GM18870 (cell line): Measurements from ENCODE around the gene CLRN3.
A peak's percentile ranks its signal among the peaks of the same experiment; 100 is the strongest.

Source experiments
- ATAC-seq: cut with Tn5 transposase; IDR thresholded peaks from one replicate; pipeline ENCODE4 v1.9.1; 2021; ENCODE audit warnings: moderate library complexity; ENCODE audit not compliant: unreplicated experiment

Gene CLRN3

GRCh38 chr10:127875916-127876315 lies 16.8 kb downstream of the CLRN3 start:
- ATAC-seq: no peak

GRCh38 chr10:127875449-127875765 lies 17.3 kb downstream of the CLRN3 start:
- ATAC-seq: no peak

DNA sequence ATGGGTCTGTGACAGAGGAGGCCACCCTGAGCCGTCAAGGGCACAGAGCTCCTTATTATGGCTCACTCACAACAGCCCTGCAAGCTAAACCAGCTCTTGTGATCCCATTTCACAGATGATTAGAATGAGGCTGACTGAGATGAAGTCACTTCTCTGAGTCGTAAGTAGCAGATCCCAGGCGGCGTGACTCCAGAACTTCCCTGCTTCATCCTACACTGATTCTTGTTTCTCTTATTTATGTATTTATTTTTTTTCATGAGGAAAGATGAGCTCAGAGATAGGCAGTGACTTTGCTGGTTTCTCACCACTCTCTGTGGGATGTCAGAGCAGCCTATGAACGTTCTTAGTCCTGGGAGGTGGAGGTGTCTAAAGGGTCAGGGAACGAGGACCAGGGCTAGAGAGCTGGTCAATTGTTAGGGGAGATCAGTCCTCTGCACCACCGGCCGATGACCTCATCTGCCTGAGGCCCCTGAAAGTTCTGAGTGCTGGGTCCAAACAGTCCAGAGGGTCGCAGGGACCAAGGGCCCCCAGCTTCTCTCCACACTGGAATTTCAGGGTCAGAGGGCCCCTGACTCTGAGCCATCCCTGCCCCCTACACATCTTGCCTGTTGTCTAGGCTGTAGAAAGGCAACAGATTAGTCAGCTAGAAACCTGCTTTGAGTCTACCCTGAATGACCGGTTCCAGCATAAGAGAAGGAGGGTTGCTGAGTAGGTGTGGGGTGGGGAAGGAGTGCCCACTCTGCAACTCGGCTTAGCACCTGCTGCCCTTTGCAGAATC lies 17.9 kb downstream of the CLRN3 start:
- ATAC-seq: no peak

DNA sequence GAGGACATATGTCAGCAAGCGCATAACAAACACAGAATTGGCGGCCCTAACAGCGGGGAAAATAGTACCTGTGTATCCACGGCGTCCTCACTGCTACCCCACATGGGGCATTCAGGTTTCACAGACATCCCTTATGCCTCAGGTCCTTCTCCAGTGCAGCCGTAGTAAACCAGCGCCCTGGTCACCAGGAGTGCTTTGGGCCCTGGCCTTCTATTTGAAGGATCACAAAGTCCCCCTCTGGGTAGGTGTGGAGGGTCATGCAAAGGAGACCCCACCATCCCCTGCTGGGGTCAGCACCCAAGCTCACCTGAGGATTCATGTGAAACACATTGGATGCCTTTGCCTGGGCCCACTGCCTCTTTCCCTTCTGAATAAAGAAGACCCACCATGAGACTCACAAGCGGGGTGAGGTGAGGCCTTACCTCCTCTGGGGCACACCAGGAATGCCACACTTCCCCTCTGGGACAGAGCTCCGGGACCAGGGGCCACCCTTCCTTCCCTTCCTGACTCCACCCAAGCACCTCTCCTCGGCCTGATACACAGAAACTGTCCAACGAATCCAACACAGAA lies 18.8 kb downstream of the CLRN3 start:
- ATAC-seq: no peak

DNA sequence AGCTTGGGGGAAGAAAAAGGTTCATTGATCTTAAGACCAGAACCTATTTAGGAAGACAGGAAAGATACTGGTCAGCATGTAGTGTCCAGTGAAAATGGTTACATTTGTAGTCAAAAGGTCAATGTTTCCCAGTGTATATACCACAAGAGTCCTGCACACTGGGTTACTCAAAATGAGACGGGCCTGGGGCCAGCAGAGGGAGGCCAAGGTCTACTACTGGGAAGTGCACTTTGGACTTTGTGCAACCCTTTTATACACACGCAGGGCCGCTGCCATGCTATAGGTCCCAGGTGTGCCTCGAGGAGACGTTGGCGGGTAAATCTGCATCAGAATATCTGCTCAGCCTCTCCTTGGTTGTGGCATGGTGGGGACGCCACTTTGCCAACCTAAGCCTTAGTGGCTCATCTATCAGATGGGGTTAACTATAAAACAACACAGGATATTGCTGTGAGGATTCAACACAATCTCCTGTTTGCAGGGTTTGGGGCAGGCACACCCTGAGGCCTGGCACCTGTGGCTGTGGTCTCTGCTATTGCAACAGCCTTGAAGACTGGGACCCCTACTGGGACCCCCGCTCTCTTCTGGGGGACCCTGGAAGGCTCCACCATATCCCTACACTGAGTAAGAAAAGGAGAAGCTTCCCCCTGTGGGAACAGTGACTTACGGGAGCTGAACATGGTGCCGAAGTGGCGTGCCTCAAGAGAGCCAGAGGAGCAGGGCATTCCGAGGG lies 19.7 kb downstream of the CLRN3 start:
- no peak for ATAC-seq

GRCh38 chr10:127872011-127872761 lies 20.6 kb downstream of the CLRN3 start:
- ATAC-seq: no peak

GRCh38 chr10:127871631-127872010 lies 21.1 kb downstream of the CLRN3 start:
- ATAC-seq: no peak

DNA sequence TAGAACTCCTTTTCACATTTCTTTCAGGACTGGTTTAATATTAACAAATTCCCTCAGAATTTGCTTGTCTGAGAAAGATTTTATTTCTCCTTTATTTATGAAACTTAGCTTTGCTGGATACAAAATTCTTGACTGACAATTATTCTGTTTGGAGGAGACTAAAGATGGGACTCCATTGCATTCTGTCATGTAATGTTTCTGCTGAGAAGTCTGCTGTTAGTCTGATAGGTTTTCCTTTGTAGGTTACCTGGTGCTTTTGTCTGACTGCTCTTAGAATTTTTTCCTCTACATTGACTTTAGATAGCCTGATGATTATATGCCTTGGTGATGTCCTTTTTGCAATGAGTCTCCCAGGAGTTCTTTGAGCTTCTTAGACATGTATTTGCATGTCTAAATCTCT lies 23.4 kb downstream of the CLRN3 start:
- no peak for ATAC-seq

GRCh38 chr10:127867805-127868204 lies 24.9 kb downstream of the CLRN3 start:
- no peak for ATAC-seq

- ATAC-seq: no peak
These were observed 26.3 kb downstream of the CLRN3 start for GRCh38 chr10:127866276-127867013.

GRCh38 chr10:127863231-127863825 lies 29.4 kb downstream of the CLRN3 start:
- no peak for ATAC-seq

DNA sequence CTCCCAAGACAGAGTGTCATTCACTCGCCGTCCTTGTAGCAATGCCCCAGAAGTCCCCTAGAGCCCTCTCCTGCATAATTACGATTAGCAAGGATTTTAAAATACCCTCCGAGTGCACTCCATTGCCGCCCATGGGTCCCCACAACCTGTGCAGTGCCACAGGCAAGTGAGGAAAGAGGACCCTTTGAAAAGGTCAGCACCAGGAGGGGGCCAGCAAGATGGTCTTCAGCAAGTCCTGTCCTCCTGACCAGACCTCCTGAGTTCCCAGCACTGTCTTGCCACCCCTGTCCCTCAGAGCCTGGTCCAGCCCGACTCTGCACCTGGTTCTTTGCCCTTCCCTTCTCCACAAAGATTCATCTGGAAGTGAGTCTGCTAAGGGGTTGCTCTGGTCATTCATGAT lies 32.1 kb downstream of the CLRN3 start:
- ATAC-seq: no peak

DNA sequence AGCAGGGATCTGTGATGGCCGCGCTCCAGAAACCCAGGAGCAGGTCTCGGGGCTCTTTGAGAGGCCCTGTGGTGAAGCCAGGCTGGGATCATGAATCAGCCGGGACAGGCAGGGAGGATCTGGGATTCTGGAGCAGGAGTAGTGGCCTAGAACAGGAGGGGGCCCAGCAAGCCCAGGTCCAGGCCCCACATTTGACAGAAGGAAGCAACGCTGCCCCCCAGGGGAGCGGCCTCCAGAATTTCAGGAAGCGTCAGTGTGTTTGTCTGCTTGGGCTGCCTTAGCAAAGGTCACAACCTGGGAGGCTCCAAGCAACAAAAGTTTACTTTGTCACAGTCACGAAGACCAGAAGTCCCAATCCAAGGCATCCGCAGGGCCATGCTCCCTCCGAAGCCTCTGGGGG lies 36.8 kb downstream of the CLRN3 start:
- no peak for ATAC-seq

DNA sequence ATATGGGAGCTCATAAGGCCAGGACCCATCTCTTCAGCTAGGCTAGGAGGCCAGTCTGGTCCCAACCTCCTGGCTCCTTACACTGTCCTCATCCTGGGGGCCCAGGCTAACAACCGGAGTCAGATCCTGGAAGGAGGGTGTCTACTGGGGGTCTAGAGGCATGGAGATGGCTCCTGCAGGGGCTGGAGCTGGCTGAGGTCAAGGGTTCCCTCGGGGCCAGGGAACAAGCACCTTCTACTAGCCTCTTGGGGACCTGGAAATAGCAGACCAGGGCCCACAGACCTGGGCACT lies 37.2 kb downstream of the CLRN3 start:
- ATAC-seq: no peak

DNA sequence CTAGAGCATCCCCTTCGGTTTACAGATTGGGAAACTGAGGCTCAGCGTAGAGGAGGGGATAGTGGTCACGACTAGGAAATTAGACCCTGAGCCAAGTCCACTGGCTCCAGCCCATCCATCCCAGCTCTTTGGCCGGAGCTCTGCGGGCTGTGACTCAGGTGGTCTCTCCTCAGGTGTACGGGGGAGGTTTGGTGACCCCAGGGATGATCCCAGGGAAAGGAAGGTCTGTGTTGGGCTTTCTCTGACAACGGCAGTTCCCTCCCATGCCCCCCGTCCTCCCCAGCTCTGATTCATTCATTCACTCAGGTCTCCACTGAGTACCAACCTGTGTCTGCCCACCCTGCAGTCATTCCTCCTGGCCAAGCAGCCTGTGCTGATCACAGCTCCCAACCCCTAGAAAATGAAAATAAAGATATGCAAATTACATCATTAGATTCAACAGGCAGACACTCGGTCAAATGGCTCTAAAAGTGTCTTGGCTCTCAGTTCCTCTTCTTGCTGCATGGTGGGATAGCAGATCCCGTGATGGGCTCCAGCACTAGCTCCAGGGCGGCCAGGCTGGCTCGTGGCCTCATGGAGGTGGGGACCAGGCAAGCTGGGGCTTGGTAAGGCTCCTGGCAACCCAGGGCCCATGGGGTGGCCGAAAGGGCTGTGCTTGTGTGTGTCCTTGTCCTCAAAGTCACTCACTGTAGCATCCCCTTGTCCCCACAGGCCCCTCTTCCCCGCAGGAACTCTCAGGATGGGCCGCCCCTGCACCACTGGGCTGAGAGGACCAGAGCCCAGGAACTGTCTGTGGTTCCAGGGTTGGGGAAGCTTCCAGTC lies 37.8 kb downstream of the CLRN3 start:
- ATAC-seq: peak; percentile 61

DNA sequence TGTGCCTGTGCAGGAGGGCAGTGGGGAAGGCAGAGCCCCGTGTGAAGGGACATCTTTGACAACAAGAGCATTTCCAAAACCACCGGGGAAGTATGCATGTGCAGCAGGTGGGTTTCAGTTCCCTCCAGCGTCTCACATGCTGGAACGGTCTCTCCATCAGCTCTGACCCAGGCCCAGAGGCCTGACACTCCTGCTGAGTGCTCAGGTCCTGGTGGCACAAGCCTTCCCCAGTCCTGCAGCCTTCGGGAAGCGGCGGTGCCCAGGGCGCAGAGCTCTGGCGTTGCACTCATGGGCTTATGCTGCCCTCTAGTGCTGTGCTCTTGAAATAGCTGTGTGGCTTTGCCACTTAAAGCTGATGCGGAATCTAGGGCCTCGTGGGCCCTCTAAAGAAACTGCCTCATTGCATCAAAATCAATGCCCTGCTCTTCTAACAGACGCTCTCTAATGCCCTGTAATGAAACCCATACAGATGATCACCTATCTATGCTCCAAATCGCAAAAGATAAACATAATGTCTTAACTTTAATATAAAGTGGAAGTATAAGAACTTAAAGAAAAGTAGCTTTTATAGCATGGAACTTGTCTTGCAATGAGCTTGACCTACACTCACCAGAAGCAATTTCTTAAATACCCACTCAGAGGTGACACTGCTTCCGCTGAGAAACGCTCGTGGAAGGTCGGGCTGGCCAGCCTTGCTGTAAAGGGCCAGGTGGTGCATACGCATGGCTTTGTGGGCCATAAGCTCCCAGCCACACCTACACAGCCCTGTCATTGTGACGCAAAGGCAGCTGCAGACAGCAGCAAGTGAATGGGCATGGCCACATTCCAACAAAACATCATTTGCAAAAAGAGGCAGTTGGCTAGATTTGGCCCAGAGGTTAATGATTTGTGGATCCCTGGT lies 38.6 kb downstream of the CLRN3 start:
- ATAC-seq: peak; percentile 85

- no peak for ATAC-seq
These were observed 40.3 kb downstream of the CLRN3 start for GRCh38 chr10:127852456-127852855.

DNA sequence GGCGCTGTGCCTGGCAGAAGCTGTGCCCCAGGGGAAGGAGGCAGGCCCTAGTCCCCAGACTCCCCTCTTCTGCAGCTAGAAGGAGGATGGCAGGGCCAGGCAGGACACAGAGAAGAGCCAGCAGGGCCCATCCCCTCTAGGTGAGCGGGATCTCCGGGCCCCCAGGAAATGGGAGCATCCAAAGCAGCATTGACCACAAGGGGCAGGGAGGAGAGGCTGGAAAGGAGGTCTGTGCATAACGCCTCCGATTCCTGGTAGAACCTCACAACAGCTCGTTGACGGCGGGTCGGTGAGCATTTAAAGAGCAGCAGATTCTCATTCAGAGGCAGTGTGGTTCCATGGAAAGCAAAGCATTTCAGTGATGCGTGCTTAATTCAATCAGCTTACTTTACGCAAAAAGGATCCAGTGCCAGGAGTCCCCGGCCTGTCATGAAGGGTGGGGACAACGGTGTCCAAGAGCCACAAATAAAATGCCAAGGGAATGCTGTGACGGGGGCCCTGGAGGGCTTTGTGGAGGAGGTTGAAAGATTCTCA lies 41.0 kb downstream of the CLRN3 start:
- no peak for ATAC-seq

DNA sequence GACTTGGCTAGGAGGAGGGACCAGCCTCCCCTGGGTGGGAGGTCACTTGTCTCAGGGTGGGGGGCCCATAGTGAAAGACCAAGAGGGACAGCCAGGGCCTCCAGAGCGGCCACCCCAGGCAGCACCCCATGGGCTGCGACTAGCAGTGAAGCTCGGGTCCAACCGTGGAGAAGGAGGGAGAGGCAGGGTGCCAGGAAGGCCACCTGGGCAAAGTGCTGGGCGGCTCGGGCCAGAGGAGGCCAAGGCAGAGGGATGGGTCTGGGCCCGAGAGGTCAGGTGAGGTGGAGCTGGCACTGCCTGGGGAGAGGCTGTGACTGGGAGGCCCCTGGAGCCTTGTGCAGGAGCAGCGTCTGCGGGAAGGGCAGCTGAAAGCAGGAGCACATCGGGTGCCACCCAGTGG lies 41.8 kb downstream of the CLRN3 start:
- no peak for ATAC-seq
